ENCODE results near the gene FKBP1B.

DNA sequence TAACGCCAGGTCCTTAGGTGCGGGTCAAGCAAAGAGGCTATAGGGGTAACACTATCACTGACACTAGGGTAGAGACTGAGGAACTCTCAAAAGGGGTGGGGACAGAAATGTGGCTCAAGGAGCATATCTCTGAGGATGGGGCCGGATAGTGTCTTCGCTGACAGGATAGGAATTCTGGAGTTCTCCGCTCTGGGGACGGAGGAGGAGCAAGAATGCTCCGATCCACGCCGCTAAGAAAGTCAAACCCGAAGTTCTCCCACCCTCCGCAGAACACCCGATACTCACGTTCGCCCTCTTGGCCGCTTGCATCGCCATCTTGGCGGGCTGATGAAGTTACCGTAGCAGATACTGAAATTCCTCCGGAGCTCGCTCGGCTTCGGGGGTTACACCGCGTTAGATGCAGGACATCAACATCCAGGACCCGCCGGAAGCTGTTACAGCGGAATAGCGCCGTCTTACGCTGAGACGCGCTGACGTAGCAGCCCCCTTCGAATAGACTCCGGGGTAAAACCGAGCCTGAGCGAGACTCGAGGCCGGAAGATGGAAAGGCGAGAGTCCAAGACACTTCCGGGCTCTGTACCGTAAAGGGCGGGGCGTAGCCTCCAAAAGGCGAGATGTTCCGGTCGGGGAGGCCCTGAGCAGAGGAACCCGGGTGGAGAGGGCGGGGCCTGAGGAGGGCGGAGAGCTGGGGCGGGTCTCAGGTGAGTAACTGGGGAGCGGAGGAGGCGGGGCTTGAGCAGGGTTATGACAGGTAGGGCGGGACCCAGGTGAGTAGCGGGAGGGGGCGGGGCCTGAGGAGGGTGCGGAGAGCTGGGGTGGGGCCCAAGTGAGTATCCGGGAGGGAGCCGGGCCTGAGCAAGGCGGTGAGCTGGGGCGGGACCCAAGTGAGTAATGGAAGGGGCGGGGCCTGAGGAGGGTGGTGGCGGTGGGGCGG is 26.6 kb downstream of the FKBP1B start, which contains the start of gene SF3B6:
- TF ChIP-seq, protein P1, sequence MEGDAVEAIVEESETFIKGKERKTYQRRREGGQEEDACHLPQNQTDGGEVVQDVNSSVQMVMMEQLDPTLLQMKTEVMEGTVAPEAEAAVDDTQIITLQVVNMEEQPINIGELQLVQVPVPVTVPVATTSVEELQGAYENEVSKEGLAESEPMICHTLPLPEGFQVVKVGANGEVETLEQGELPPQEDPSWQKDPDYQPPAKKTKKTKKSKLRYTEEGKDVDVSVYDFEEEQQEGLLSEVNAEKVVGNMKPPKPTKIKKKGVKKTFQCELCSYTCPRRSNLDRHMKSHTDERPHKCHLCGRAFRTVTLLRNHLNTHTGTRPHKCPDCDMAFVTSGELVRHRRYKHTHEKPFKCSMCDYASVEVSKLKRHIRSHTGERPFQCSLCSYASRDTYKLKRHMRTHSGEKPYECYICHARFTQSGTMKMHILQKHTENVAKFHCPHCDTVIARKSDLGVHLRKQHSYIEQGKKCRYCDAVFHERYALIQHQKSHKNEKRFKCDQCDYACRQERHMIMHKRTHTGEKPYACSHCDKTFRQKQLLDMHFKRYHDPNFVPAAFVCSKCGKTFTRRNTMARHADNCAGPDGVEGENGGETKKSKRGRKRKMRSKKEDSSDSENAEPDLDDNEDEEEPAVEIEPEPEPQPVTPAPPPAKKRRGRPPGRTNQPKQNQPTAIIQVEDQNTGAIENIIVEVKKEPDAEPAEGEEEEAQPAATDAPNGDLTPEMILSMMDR (tag by site-specific recombination; IDR thresholded peaks at IDR 0.05), result 0 out of 2 replicates have a peak, but pooled peaks have one; percentile 32
- TF ChIP-seq ZNF670 (tag by site-specific recombination; IDR thresholded peaks at IDR 0.05; ENCODE audit: low read depth), result no peak
- TF ChIP-seq HOXD13 (CRISPR knock-in tag; IDR thresholded peaks at IDR 0.05; ENCODE audit: borderline replicate concordance), result no peak
- TF ChIP-seq, protein P2, sequence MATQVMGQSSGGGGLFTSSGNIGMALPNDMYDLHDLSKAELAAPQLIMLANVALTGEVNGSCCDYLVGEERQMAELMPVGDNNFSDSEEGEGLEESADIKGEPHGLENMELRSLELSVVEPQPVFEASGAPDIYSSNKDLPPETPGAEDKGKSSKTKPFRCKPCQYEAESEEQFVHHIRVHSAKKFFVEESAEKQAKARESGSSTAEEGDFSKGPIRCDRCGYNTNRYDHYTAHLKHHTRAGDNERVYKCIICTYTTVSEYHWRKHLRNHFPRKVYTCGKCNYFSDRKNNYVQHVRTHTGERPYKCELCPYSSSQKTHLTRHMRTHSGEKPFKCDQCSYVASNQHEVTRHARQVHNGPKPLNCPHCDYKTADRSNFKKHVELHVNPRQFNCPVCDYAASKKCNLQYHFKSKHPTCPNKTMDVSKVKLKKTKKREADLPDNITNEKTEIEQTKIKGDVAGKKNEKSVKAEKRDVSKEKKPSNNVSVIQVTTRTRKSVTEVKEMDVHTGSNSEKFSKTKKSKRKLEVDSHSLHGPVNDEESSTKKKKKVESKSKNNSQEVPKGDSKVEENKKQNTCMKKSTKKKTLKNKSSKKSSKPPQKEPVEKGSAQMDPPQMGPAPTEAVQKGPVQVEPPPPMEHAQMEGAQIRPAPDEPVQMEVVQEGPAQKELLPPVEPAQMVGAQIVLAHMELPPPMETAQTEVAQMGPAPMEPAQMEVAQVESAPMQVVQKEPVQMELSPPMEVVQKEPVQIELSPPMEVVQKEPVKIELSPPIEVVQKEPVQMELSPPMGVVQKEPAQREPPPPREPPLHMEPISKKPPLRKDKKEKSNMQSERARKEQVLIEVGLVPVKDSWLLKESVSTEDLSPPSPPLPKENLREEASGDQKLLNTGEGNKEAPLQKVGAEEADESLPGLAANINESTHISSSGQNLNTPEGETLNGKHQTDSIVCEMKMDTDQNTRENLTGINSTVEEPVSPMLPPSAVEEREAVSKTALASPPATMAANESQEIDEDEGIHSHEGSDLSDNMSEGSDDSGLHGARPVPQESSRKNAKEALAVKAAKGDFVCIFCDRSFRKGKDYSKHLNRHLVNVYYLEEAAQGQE (tag by site-specific recombination; IDR thresholded peaks at IDR 0.05), result no peak
- 0 out of 2 replicates have a peak, but pooled peaks have one; percentile 42 for TF ChIP-seq YY1 (tag by site-specific recombination; IDR thresholded peaks at IDR 0.05)
- no peak for TF ChIP-seq PRDM1 (tag by site-specific recombination; IDR thresholded peaks at IDR 0.05)
- TF ChIP-seq ZNF785 (tag by site-specific recombination; IDR thresholded peaks at IDR 0.05), result no peak; the same call in 1 of the 2 replicates
- TF ChIP-seq, protein P3, sequence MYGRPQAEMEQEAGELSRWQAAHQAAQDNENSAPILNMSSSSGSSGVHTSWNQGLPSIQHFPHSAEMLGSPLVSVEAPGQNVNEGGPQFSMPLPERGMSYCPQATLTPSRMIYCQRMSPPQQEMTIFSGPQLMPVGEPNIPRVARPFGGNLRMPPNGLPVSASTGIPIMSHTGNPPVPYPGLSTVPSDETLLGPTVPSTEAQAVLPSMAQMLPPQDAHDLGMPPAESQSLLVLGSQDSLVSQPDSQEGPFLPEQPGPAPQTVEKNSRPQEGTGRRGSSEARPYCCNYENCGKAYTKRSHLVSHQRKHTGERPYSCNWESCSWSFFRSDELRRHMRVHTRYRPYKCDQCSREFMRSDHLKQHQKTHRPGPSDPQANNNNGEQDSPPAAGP (tag by site-specific recombination; IDR thresholded peaks at IDR 0.05), result peak; percentile 71; the same call in 1 of the 2 replicates
- TF ChIP-seq, protein P4, sequence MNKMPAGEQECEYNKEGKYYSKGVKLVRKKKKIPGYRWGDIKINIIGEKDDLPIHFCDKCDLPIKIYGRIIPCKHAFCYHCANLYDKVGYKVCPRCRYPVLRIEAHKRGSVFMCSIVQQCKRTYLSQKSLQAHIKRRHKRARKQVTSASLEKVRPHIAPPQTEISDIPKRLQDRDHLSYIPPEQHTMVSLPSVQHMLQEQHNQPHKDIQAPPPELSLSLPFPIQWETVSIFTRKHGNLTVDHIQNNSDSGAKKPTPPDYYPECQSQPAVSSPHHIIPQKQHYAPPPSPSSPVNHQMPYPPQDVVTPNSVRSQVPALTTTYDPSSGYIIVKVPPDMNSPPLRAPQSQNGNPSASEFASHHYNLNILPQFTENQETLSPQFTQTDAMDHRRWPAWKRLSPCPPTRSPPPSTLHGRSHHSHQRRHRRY (tag by site-specific recombination; IDR thresholded peaks at IDR 0.05), result no peak
- TF ChIP-seq, protein P5, sequence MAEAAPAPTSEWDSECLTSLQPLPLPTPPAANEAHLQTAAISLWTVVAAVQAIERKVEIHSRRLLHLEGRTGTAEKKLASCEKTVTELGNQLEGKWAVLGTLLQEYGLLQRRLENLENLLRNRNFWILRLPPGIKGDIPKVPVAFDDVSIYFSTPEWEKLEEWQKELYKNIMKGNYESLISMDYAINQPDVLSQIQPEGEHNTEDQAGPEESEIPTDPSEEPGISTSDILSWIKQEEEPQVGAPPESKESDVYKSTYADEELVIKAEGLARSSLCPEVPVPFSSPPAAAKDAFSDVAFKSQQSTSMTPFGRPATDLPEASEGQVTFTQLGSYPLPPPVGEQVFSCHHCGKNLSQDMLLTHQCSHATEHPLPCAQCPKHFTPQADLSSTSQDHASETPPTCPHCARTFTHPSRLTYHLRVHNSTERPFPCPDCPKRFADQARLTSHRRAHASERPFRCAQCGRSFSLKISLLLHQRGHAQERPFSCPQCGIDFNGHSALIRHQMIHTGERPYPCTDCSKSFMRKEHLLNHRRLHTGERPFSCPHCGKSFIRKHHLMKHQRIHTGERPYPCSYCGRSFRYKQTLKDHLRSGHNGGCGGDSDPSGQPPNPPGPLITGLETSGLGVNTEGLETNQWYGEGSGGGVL (tag by site-specific recombination; IDR thresholded peaks at IDR 0.05), result no peak
- no peak for TF ChIP-seq ZNF404 (tag by site-specific recombination; IDR thresholded peaks at IDR 0.05)
- TF ChIP-seq ZNF133 (tag by site-specific recombination; IDR thresholded peaks at IDR 0.05), result no peak

Measured in HEK293 (cell line).